Measurements from ENCODE around the gene KRTAP10-4. TPM values are rescaled to one million over a fixed set of nuclear protein-coding genes. Genes with fewer than 3 reads are reported as not detected.

Gene KRTAP10-4
- total and polyA plus RNA-seq, 2 donors (not counting 1 experiment from before 2014, with no cell fraction given) = not detected

GRCh38 chr21:44581158-44581557 lies 7.6 kb downstream of the KRTAP10-4 start:
- ChIA-PET CTCF (no interaction called here), POLR2A (no interaction called here)
- no peak for DNase-seq
- peaks cover 6% of the 10 kb centered on the region for H3K9me3 Mint-ChIP-seq (ENCODE audit: insufficient read depth)
- Histone ChIP-seq H3K9me3 (ENCODE audit: control extremely low read depth in 1 of 3, control insufficient read depth in 2 of 3, insufficient read depth in 1 of 3, low read length in 2 of 3) (peaks cover 3 to 54% (median 28%) of the 10 kb centered on the region in 3 donors), H3K27ac (ENCODE audit: low read length in 2 of 2) (no peak overlapping the region), H3K36me3 (replicated peaks in 1 of 2; ENCODE audit: control extremely low read depth in 1 of 2, control insufficient read depth in 1 of 2, extremely low read depth in 1 of 2, insufficient read depth in 2 of 2, low read length in 1 of 2) (no peaks in the 10 kb centered on the region), H3K4me2 (replicated peaks; ENCODE audit: low read depth, low read length, poor library complexity, severe bottlenecking) (no peak overlapping the region), H3K9ac (ENCODE audit: low read length) (no peak overlapping the region), H3K4me1 (ENCODE audit: control insufficient read depth in 2 of 2, insufficient read depth in 2 of 2, low read length in 2 of 2) (no peaks in the 10 kb centered on the region), H3K27me3 (replicated peaks in 1 of 4; ENCODE audit: control extremely low read depth in 1 of 4, control insufficient read depth in 3 of 4, insufficient read depth in 4 of 4, low read length in 3 of 4) (peaks cover 0 to 17% (median 5%) of the 10 kb centered on the region in 4 experiments), H3K79me2 (ENCODE audit: control insufficient read depth, insufficient read depth, low read length) (no peaks in the 10 kb centered on the region), H4K20me1 (ENCODE audit: control insufficient read depth, insufficient read depth, low read length, poor library complexity, severe bottlenecking) (no peaks in the 10 kb centered on the region), H2AFZ (ENCODE audit: insufficient read depth, low read depth, low read length, poor library complexity, severe bottlenecking) (no peak overlapping the region), H3K4me3 (ENCODE audit: control extremely low read depth in 1 of 5, extremely low read depth in 1 of 5, insufficient read depth in 1 of 5, low read depth in 2 of 5, low read length in 4 of 5) (no peak overlapping the region)
- H3K27ac Mint-ChIP-seq = no peak overlapping the region
- TF ChIP-seq, protein P1, sequence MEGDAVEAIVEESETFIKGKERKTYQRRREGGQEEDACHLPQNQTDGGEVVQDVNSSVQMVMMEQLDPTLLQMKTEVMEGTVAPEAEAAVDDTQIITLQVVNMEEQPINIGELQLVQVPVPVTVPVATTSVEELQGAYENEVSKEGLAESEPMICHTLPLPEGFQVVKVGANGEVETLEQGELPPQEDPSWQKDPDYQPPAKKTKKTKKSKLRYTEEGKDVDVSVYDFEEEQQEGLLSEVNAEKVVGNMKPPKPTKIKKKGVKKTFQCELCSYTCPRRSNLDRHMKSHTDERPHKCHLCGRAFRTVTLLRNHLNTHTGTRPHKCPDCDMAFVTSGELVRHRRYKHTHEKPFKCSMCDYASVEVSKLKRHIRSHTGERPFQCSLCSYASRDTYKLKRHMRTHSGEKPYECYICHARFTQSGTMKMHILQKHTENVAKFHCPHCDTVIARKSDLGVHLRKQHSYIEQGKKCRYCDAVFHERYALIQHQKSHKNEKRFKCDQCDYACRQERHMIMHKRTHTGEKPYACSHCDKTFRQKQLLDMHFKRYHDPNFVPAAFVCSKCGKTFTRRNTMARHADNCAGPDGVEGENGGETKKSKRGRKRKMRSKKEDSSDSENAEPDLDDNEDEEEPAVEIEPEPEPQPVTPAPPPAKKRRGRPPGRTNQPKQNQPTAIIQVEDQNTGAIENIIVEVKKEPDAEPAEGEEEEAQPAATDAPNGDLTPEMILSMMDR (IDR thresholded peaks at IDR 0.05) = no peak
- no peak for TF ChIP-seq EZH2 (IDR thresholded peaks at IDR 0.05; ENCODE audit: borderline replicate concordance, insufficient read depth, low read depth, low read length, poor library complexity, severe bottlenecking)
- WGBS (ENCODE audit: insufficient coverage) = no CpG with 5 or more reads among the region's 3 CpGs
- ATAC-seq (ENCODE audit: low read depth) = no peak
- intact Hi-C loops (cut with micrococcal nuclease) = no loop called here
- H3K27me3 Mint-ChIP-seq = peaks cover 33% of the 10 kb centered on the region
- no peaks in the 10 kb centered on the region for H3K4me1 Mint-ChIP-seq
- no peak overlapping the region for H3K4me3 Mint-ChIP-seq

DNA sequence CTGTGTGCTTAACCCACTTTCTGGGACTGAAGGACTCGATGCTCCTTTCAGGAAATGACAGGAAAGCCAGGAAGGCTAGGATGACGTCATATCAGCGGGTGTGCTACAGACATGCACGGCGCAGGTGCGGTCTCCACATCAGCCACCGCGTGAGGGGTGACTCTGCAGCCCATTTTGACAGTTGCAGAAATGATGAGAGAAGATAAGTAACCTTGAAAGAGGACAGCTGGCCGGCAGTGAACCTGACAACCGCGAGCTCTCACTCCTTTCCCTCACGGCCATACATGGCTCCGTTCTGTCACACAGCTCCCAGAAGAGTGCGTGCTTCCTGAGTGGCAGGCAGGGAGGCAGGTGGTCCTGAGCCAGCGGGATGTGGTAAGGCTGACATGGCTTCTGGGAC lies 8.5 kb downstream of the KRTAP10-4 start:
- Histone ChIP-seq H3K4me1 (ENCODE audit: control insufficient read depth in 2 of 2, insufficient read depth in 2 of 2, low read length in 2 of 2) (no peaks in the 10 kb centered on the region), H3K4me3 (ENCODE audit: control extremely low read depth in 1 of 5, extremely low read depth in 1 of 5, insufficient read depth in 1 of 5, low read depth in 2 of 5, low read length in 4 of 5) (no peak overlapping the region), H3K27me3 (replicated peaks in 1 of 4; ENCODE audit: control extremely low read depth in 1 of 4, control insufficient read depth in 3 of 4, insufficient read depth in 4 of 4, low read length in 3 of 4) (peaks cover 0 to 18% (median 5%) of the 10 kb centered on the region in 4 experiments), H4K20me1 (ENCODE audit: control insufficient read depth, insufficient read depth, low read length, poor library complexity, severe bottlenecking) (no peaks in the 10 kb centered on the region), H3K9me3 (ENCODE audit: control extremely low read depth in 1 of 3, control insufficient read depth in 2 of 3, insufficient read depth in 1 of 3, low read length in 2 of 3) (peaks cover 3 to 48% (median 23%) of the 10 kb centered on the region in 3 donors), H3K9ac (ENCODE audit: low read length) (no peak overlapping the region), H3K4me2 (replicated peaks; ENCODE audit: low read depth, low read length, poor library complexity, severe bottlenecking) (no peak overlapping the region), H2AFZ (ENCODE audit: insufficient read depth, low read depth, low read length, poor library complexity, severe bottlenecking) (no peak overlapping the region), H3K27ac (ENCODE audit: low read length in 2 of 2) (no peak overlapping the region), H3K79me2 (ENCODE audit: control insufficient read depth, insufficient read depth, low read length) (no peaks in the 10 kb centered on the region), H3K36me3 (replicated peaks in 1 of 2; ENCODE audit: control extremely low read depth in 1 of 2, control insufficient read depth in 1 of 2, extremely low read depth in 1 of 2, insufficient read depth in 2 of 2, low read length in 1 of 2) (no peaks in the 10 kb centered on the region)
- Mint-ChIP-seq H3K9me3 (ENCODE audit: insufficient read depth) (peaks cover 6% of the 10 kb centered on the region), H3K4me3 (no peak overlapping the region), H3K27ac (no peak overlapping the region), H3K27me3 (peaks cover 42% of the 10 kb centered on the region), H3K4me1 (no peaks in the 10 kb centered on the region)
- DNase-seq (no peak), ATAC-seq (ENCODE audit: low read depth) (no peak)
- POLR2A ChIA-PET = no interaction called here
- 84% methylated on average over 12 of the region's 15 CpGs for WGBS (ENCODE audit: insufficient coverage)
- CTCF ChIA-PET = no interaction called here
- intact Hi-C loops (cut with micrococcal nuclease) = no loop called here
- TF ChIP-seq, protein P1 (IDR thresholded peaks at IDR 0.05) = no peak
- TF ChIP-seq EZH2 (IDR thresholded peaks at IDR 0.05; ENCODE audit: borderline replicate concordance, insufficient read depth, low read depth, low read length, poor library complexity, severe bottlenecking) = no peak
